Karpas-422 (cell line): ENCODE data around the gene SIGLEC14. TPM values are rescaled to one million over a fixed set of nuclear protein-coding genes. Genes with fewer than 3 reads are reported as not detected.
"Not testable (repeated sequence)": the region's sequence is repeated elsewhere in the genome, so short reads cannot be mapped to it uniquely, and the experiment has no call there.

ENCODE experiments used
- DNase-seq: peaks from one replicate; pipeline ENCODE4 v3.0.0-alpha.2; 2015
- H2AFZ ChIP-seq: fragments of 200-600 bp; sonication (generic); 2 replicates; pipeline ENCODE4 v1.6.1; 2014; ENCODE audit warnings: antibody characterized with exemption, low read length, mixed read lengths
- H3K27ac ChIP-seq: fragments of 200-600 bp; sonication (generic); 2 replicates; pipeline ENCODE4 v1.5.1; 2014; ENCODE audit warnings: mild to moderate bottlenecking, low read length, moderate library complexity
- H3K27me3 ChIP-seq: fragments of 200-600 bp; sonication (generic); 2 replicates; pipeline ENCODE4 v1.6.1; 2014; ENCODE audit warnings: low read length, mixed read lengths
- H3K36me3 ChIP-seq: fragments of 200-600 bp; sonication (generic); 2 replicates; pipeline ENCODE4 v1.6.1; 2014; ENCODE audit warnings: low read length, mixed read lengths; ENCODE audit not compliant: insufficient read depth
- H3K4me1 ChIP-seq: fragments of 200-600 bp; sonication (generic); 2 replicates; pipeline ENCODE4 v1.6.1; 2014; ENCODE audit warnings: mild to moderate bottlenecking, low read length, mixed read lengths
- H3K4me2 ChIP-seq: fragments of 200-600 bp; sonication (generic); 2 replicates; pipeline ENCODE4 v1.6.1; 2014; ENCODE audit warnings: low read length, low read depth, mild to moderate bottlenecking; ENCODE audit not compliant: poor library complexity, severe bottlenecking
- H3K4me3 ChIP-seq: fragments of 200-600 bp; sonication (generic); 2 replicates; pipeline ENCODE4 v1.5.1; 2014; ENCODE audit warnings: mild to moderate bottlenecking, antibody characterized with exemption, low read length, mixed read lengths
- H3K79me2 ChIP-seq: fragments of 200-600 bp; sonication (generic); 2 replicates; pipeline ENCODE4 v1.6.1; 2014; ENCODE audit warnings: mild to moderate bottlenecking, low read length, mixed read lengths
- H3K9ac ChIP-seq: fragments of 200-600 bp; sonication (generic); 2 replicates; pipeline ENCODE4 v1.6.0; 2014; ENCODE audit warnings: low read length
- H3K9me2 ChIP-seq: fragments of 200-600 bp; sonication (generic), shearing (Covaris generic); replicated peaks from 2 replicates; pipeline ENCODE4 v1.6.0; 2014; ENCODE audit warnings: mild to moderate bottlenecking, low read length, moderate library complexity; ENCODE audit not compliant: insufficient read depth
- H3K9me3 ChIP-seq: fragments of 300-700, 200-600 bp; sonication (generic); 2 replicates; pipeline ENCODE4 v1.6.1; 2014; ENCODE audit warnings: low read length, mixed read lengths
- H4K20me1 ChIP-seq: fragments of 200-600 bp; sonication (generic); 2 replicates; pipeline ENCODE4 v1.6.1; 2014; ENCODE audit warnings: mild to moderate bottlenecking, antibody characterized with exemption, low read length, low read depth; ENCODE audit not compliant: insufficient read depth
- total RNA-seq: library from RNA; depleted of rRNA; stranded (reverse); fragments of >200 nt; shearing (Covaris generic); gene quantifications from 2 replicates; pipeline ENCODE4 v1.2.3, GENCODE V29; 2014; ENCODE audit warnings: low replicate concordance

The SIGLEC14 gene
- total RNA-seq, 1 experiment from 2014 or later = 1.0 TPM

DNA sequence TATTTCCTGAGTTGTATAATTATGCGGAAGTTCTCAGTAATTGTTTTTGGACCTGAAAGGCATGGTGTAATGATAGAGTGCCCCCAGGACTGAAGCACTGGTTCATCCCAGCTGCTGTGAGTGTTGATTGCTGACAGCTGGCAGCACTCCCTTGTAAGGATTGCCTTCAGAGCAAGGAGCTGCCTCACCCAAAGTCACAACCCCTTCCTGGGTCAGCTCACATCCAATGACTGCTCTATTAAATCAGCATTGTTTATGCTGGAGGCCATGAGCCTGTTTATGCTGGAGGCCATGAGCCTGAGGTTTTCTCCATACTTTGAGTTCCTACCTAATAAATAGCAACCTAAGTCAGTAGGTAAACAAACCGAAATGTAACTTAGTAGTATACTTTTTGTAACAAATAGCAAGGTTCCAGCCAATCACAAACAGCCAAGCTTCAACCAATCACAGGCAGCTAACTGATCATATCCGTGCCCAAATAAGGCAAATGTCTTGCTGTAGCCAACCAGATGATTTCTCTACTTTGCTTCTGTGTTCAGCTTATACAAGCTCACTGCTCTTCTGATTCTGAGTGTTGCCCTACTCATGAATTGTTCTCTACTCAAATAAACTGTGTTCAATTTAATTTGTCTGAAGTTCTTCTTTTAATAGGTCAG is 34.8 kb upstream of the SIGLEC14 start:
- no peak overlapping the region for H3K4me3 ChIP-seq
- no peak overlapping the region for H3K27ac ChIP-seq
- no peaks in the 10 kb centered on the region for H3K9me3 ChIP-seq
- no peaks in the 10 kb centered on the region for H3K36me3 ChIP-seq
- H3K79me2 ChIP-seq = no peaks in the 10 kb centered on the region
- no peaks in the 10 kb centered on the region for H4K20me1 ChIP-seq
- no peak overlapping the region for H3K4me2 ChIP-seq
- DNase-seq = peak; percentile 69
- H3K9ac ChIP-seq = no peak overlapping the region
- H2AFZ ChIP-seq = no peak overlapping the region
- H3K4me1 ChIP-seq = no peaks in the 10 kb centered on the region
- no peaks in the 10 kb centered on the region for H3K9me2 ChIP-seq
- 0 out of 2 replicates have a peak, but pooled peaks cover 3% of the 10 kb centered on the region for H3K27me3 ChIP-seq

DNA sequence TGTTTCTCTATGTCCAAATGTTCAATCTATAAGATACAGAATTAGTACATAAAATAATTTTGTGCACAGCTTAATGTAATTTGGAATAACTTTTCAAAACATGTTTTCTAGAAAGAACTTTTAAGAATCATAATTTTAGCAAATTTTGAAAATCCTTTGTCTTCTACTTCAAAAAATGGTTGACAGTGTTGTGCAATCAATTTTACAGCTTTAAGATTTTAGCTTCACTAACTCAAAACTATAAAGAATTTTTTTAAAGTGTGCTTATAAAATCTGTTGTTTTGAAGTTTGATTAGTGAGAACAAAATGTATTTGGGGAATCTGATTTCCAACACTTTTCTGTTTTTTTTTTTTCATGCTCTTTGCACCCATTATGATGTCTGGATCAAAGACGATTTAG is 33.8 kb upstream of the SIGLEC14 start:
- H2AFZ ChIP-seq = no peak overlapping the region
- no peaks in the 10 kb centered on the region for H3K36me3 ChIP-seq
- no peak for DNase-seq
- H3K4me2 ChIP-seq = no peak overlapping the region
- H3K4me1 ChIP-seq = no peaks in the 10 kb centered on the region
- no peak overlapping the region for H3K27ac ChIP-seq
- H3K9ac ChIP-seq = no peak overlapping the region
- no peaks in the 10 kb centered on the region for H3K79me2 ChIP-seq
- no peak overlapping the region for H3K4me3 ChIP-seq
- H3K27me3 ChIP-seq = 0 out of 2 replicates have a peak, but pooled peaks cover 3% of the 10 kb centered on the region
- H3K9me2 ChIP-seq = no peaks in the 10 kb centered on the region
- H4K20me1 ChIP-seq = no peaks in the 10 kb centered on the region
- H3K9me3 ChIP-seq = no peaks in the 10 kb centered on the region

DNA sequence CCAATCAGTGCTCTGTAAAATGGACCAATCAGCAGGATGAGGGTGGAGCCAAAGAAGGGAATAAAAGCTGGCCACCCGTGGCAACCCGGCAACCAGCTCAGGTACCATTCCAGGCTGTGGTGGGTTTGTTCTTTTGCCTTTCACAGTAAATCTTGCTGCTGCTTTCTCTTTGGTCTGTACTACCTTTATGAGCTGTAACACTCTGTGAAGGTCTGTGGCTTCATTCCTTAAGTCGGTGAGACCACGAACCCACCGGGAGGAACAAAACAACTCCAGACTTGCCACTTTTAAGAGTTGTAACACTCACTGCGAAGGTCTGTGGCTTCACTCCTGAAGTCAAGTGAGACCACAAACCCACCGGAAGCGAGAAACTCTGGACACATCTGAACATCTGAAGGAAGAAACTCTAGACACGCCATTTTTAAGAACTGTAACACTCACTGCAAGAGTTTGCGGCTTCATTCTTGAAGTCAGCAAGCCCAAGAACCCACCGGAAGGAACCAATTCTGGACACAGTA is 30.0 kb upstream of the SIGLEC14 start:
- no peak overlapping the region for H3K4me3 ChIP-seq
- no peak overlapping the region for H3K9ac ChIP-seq
- H3K27me3 ChIP-seq = no peaks in the 10 kb centered on the region
- no peaks in the 10 kb centered on the region for H3K9me2 ChIP-seq
- H3K4me1 ChIP-seq = no peaks in the 10 kb centered on the region
- H3K4me2 ChIP-seq = no peak overlapping the region
- H3K9me3 ChIP-seq = no peaks in the 10 kb centered on the region
- no peak overlapping the region for H2AFZ ChIP-seq
- no peak for DNase-seq
- no peaks in the 10 kb centered on the region for H4K20me1 ChIP-seq
- no peaks in the 10 kb centered on the region for H3K36me3 ChIP-seq
- no peaks in the 10 kb centered on the region for H3K79me2 ChIP-seq
- no peak overlapping the region for H3K27ac ChIP-seq

DNA sequence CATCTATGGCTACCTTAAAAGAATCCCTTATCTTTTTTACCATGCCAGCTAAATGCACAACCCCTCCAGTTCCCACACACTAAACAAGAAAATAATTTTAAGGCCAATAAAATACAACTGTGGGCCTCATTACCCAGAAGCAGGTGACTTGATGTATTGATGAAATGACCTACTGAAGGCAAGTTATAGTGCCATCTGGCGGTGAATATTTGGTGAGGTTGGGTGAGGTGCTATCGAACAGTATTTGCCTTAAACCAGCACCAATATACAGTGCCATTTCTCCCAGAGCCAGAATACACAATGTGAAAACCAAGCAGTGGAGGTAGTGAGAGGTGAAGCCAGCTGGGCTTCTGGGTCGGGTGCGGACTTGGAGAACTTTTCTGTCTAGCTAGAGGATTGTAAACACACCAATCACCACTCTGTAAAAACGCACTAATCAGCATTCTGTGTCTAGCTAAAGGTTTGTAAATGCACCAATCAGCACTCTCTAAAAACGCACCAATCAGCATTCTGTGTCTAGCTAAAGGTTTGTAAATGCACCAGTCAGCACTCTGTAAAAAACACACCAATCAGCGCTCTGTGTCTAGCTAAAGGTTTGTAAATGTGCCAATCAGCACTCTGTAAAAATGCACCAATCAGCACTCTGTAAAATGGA is 29.4 kb upstream of the SIGLEC14 start:
- not testable (repeated sequence) for H2AFZ ChIP-seq, H3K36me3 ChIP-seq
- DNase-seq = peak; percentile 85

DNA sequence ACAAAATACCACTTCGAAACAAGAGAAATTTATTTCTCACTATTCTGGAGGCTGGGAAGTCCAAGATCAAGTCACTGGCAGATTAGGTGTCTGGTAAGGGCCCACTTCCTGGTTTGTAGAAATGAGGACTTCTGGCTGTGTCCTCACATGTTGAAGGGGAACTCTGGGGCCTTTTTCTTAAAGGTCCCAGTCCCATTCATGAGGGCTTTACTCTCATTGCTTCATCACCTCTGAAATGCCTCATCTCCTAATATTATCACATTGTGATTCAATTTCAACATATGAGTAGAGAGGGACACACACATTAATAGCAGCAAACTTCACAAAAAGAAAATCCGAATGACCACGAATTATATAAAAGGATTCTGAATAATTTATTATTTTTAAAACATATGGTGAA is 21.6 kb upstream of the SIGLEC14 start:
- no peaks in the 10 kb centered on the region for H4K20me1 ChIP-seq
- no peak overlapping the region for H3K27ac ChIP-seq
- H3K9ac ChIP-seq = no peak overlapping the region
- H3K27me3 ChIP-seq = no peaks in the 10 kb centered on the region
- H3K79me2 ChIP-seq = no peaks in the 10 kb centered on the region
- H3K9me2 ChIP-seq = no peaks in the 10 kb centered on the region
- 0 out of 2 replicates have a peak, but pooled peaks cover 3% of the 10 kb centered on the region for H3K9me3 ChIP-seq
- no peak overlapping the region for H3K4me2 ChIP-seq
- DNase-seq = no peak
- no peaks in the 10 kb centered on the region for H3K36me3 ChIP-seq
- H3K4me3 ChIP-seq = no peak overlapping the region
- H2AFZ ChIP-seq = no peak overlapping the region
- no peaks in the 10 kb centered on the region for H3K4me1 ChIP-seq

More for the DNA sequence above, 29.4 kb upstream of the SIGLEC14 start:
- not testable (repeated sequence) for H3K27me3 ChIP-seq, H3K9me3 ChIP-seq, H4K20me1 ChIP-seq, H3K9ac ChIP-seq, H3K4me2 ChIP-seq, H3K4me3 ChIP-seq, H3K27ac ChIP-seq, H3K4me1 ChIP-seq, H3K79me2 ChIP-seq, H3K9me2 ChIP-seq

DNA sequence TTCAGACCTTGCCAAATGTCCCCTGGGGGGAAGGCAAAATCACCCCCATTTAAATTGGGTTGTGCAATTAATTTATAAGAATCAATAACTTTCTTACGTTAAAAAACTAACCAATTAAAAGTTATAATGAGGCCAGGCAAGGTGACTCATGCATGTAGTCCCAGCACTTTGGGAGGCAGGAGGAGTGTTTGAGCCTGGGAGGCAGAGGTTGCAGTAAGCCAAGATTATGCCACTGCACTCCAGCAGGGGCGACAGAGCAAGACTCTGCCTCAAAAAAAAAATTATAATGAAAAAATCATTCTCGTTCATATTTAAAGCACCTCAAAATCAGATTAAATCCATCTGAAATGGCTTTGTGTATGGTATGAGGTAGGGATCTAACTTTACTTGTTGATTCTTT is 18.4 kb upstream of the SIGLEC14 start:
- Histone ChIP-seq H3K27ac (no peak overlapping the region), H2AFZ (no peak overlapping the region), H3K27me3 (no peaks in the 10 kb centered on the region), H3K4me2 (no peak overlapping the region), H3K79me2 (no peaks in the 10 kb centered on the region), H3K9me2 (no peaks in the 10 kb centered on the region), H3K4me3 (no peak overlapping the region), H3K4me1 (no peaks in the 10 kb centered on the region), H3K9ac (no peak overlapping the region), H3K36me3 (no peaks in the 10 kb centered on the region), H4K20me1 (no peaks in the 10 kb centered on the region), H3K9me3 (no peaks in the 10 kb centered on the region)
- peak; percentile 60 for DNase-seq

DNA sequence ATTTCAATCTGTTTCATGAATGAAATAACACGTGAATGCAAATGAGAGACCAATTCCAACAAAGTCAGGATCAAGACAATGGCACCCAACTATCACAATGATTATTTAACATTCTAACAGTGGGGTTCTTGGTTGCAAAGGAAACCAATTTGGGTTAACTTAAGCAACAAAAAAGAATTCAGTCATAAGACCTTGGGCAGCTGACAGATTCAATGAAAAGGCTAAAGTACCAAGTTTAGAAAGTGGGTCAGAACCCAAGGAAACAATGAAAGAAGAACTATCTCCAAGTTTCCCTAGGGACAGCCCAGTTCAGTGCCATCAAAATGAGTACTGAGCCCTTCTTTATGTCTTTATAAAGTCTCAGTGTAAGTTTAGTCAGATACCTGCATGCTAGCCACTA is 17.5 kb upstream of the SIGLEC14 start:
- Histone ChIP-seq H2AFZ (no peak overlapping the region), H3K27ac (no peak overlapping the region), H3K9me2 (no peaks in the 10 kb centered on the region), H3K79me2 (no peaks in the 10 kb centered on the region), H3K27me3 (no peaks in the 10 kb centered on the region), H3K4me1 (no peaks in the 10 kb centered on the region), H4K20me1 (no peaks in the 10 kb centered on the region), H3K9me3 (no peaks in the 10 kb centered on the region), H3K4me2 (no peak overlapping the region), H3K36me3 (no peaks in the 10 kb centered on the region), H3K9ac (no peak overlapping the region), H3K4me3 (no peak overlapping the region)
- no peak for DNase-seq

DNA sequence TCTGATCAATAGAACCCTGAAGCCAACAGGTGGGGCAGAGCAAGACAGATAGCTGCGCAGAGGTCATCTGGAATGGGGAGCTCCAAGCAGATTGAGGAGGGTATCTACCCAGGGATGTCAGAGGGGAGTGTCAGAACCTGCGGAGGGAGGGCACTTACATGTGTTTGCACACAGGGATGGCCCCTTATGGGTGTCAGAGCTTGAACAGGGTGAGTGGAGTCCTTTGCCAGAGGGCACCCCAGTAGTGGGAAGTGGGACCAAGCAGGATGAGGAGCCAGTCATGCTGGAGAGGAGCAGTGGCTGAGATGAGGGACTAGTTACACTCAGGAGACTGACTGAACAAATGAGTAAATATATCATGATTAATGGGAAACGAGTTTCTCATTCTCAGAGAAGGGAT is 17.0 kb upstream of the SIGLEC14 start:
- no peak for DNase-seq
- Histone ChIP-seq H3K27me3 (no peaks in the 10 kb centered on the region), H3K79me2 (no peaks in the 10 kb centered on the region), H3K4me2 (no peak overlapping the region), H3K27ac (no peak overlapping the region), H2AFZ (no peak overlapping the region), H4K20me1 (no peaks in the 10 kb centered on the region), H3K9ac (no peak overlapping the region), H3K36me3 (no peaks in the 10 kb centered on the region), H3K4me3 (no peak overlapping the region), H3K4me1 (0 out of 2 replicates have a peak, but pooled peaks cover 1% of the 10 kb centered on the region), H3K9me2 (no peaks in the 10 kb centered on the region), H3K9me3 (no peaks in the 10 kb centered on the region)
